Astrocyte of the cerebellum (primary cell): Measurements from ENCODE around the gene BUB1B.

ENCODE experiments used
- DNase-seq: peaks from one replicate; pipeline ENCODE4 v3.0.0-alpha.2; 2011; ENCODE audit warnings: low read depth
- H3K4me3 ChIP-seq: 2 replicates; pipeline ENCODE4 v1.5.1; 2011; ENCODE audit warnings: mild to moderate bottlenecking, low read depth, low read length, moderate library complexity
- CTCF ChIP-seq: IDR thresholded peaks from 2 replicates; pipeline ENCODE4 v1.5.1; 2012; ENCODE audit warnings: low read length, low read depth, moderate library complexity, mild to moderate bottlenecking; ENCODE audit errors: missing control alignments
- in situ Hi-C: cut with HindIII; loops from 2 replicates; pipeline ENCODE4 v1.10.0; 2017; ENCODE audit warnings: low sequenced_read_pairs

Gene BUB1B

GRCh38 chr15:40233727-40234577, 73.1 kb downstream of the BUB1B start:
- DNase-seq = no peak
- in situ Hi-C loops = no loop called here
- H3K4me3 ChIP-seq = no peak overlapping the region
- no peak for TF ChIP-seq CTCF

GRCh38 chr15:40234783-40235182, 73.9 kb downstream of the BUB1B start:
- H3K4me3 ChIP-seq = no peak overlapping the region
- no peak for TF ChIP-seq CTCF
- in situ Hi-C loops = no loop called here
- DNase-seq = no peak

GRCh38 chr15:40235201-40235885, 74.5 kb downstream of the BUB1B start:
- no peak for TF ChIP-seq CTCF
- in situ Hi-C loops = no loop called here
- no peak overlapping the region for H3K4me3 ChIP-seq
- no peak for DNase-seq

- H3K4me3 ChIP-seq = peak within 1 kb of the TSS; percentile 27
- in situ Hi-C loops = no loop called here
Observed at GRCh38 chr15:40238532-40239403, 77.9 kb downstream of the BUB1B start, which contains the start of gene PAK6. PAK6 (plus strand) TSS chr15:40239063; CDS start chr15:40264786, 25,723 bp downstream.

GRCh38 chr15:40239404-40239692, 78.5 kb downstream of the BUB1B start:
- DNase-seq = no peak
- H3K4me3 ChIP-seq = peak overlapping the region; percentile 27
- TF ChIP-seq CTCF = no peak
- in situ Hi-C loops = no loop called here

More at GRCh38 chr15:40238532-40239403, 77.9 kb downstream of the BUB1B start, which contains the start of gene PAK6:
- DNase-seq = no peak
- TF ChIP-seq CTCF = no peak
